ENCODE results near the gene SERGEF. TPM values are rescaled to one million over a fixed set of nuclear protein-coding genes. Genes with fewer than 3 reads are reported as not detected.
A peak's percentile ranks its signal among the peaks of the same experiment; 100 is the strongest.

Gene SERGEF
- total RNA-seq, 1 donor from 2014 or later = 32.4 TPM

- DNase-seq (ENCODE audit: low spot score, unreplicated experiment) = no peak
- Mint-ChIP-seq H3K27me3 (peaks cover 18% of the 10 kb centered on the region), H3K9me3 (ENCODE audit: low read depth) (no peaks in the 10 kb centered on the region), H3K27ac (no peak overlapping the region), H3K4me1 (ENCODE audit: low read depth) (peaks cover 6% of the 10 kb centered on the region), H3K4me3 (ENCODE audit: low read depth) (no peak overlapping the region), H3K36me3 (ENCODE audit: insufficient read depth) (no peaks in the 10 kb centered on the region)
- TF ChIP-seq, protein P1, sequence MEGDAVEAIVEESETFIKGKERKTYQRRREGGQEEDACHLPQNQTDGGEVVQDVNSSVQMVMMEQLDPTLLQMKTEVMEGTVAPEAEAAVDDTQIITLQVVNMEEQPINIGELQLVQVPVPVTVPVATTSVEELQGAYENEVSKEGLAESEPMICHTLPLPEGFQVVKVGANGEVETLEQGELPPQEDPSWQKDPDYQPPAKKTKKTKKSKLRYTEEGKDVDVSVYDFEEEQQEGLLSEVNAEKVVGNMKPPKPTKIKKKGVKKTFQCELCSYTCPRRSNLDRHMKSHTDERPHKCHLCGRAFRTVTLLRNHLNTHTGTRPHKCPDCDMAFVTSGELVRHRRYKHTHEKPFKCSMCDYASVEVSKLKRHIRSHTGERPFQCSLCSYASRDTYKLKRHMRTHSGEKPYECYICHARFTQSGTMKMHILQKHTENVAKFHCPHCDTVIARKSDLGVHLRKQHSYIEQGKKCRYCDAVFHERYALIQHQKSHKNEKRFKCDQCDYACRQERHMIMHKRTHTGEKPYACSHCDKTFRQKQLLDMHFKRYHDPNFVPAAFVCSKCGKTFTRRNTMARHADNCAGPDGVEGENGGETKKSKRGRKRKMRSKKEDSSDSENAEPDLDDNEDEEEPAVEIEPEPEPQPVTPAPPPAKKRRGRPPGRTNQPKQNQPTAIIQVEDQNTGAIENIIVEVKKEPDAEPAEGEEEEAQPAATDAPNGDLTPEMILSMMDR (IDR thresholded peaks at IDR 0.05; ENCODE audit: unreplicated experiment) = no peak
These were observed 245.5 kb downstream of the SERGEF start for GRCh38 chr11:17767301-17767885.

DNA sequence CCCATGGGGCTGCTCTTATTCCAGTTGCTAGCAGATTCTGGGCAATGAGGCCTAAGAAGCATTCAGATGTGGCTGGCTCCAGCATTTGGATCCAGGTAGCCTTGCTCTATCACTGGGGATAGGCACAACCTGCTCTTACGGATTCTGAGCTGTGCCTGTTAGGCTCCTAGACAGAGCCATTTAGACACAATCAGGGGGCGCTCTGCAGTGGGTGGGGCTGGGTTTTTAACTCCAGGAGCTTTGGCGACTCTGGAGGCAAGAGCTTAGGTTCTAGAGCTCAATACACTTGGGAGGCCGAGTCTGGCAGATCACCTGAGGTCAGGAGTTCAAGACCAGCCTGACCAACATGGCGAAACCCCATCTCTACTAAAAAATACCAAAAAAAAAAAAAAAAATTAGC is 246.3 kb downstream of the SERGEF start:
- H3K9me3 Mint-ChIP-seq (ENCODE audit: low read depth) = no peaks in the 10 kb centered on the region
- DNase-seq (ENCODE audit: low spot score, unreplicated experiment) = no peak
- peaks cover 6% of the 10 kb centered on the region for H3K4me1 Mint-ChIP-seq (ENCODE audit: low read depth)
- TF ChIP-seq, protein P1 (IDR thresholded peaks at IDR 0.05; ENCODE audit: unreplicated experiment) = peak; percentile 22
- H3K27ac Mint-ChIP-seq = no peak overlapping the region
- no peaks in the 10 kb centered on the region for H3K36me3 Mint-ChIP-seq (ENCODE audit: insufficient read depth)
- H3K4me3 Mint-ChIP-seq (ENCODE audit: low read depth) = no peak overlapping the region
- peaks cover 24% of the 10 kb centered on the region for H3K27me3 Mint-ChIP-seq

GRCh38 chr11:17766073-17766359 is 246.8 kb downstream of the SERGEF start:
- no peak overlapping the region for H3K4me3 Mint-ChIP-seq (ENCODE audit: low read depth)
- H3K4me1 Mint-ChIP-seq (ENCODE audit: low read depth) = peaks cover 6% of the 10 kb centered on the region
- H3K9me3 Mint-ChIP-seq (ENCODE audit: low read depth) = no peaks in the 10 kb centered on the region
- no peak for DNase-seq (ENCODE audit: low spot score, unreplicated experiment)
- TF ChIP-seq, protein P1 (IDR thresholded peaks at IDR 0.05; ENCODE audit: unreplicated experiment) = no peak
- peak overlapping the region; percentile 11 for H3K27ac Mint-ChIP-seq
- H3K36me3 Mint-ChIP-seq (ENCODE audit: insufficient read depth) = no peaks in the 10 kb centered on the region
- peaks cover 22% of the 10 kb centered on the region for H3K27me3 Mint-ChIP-seq

DNA sequence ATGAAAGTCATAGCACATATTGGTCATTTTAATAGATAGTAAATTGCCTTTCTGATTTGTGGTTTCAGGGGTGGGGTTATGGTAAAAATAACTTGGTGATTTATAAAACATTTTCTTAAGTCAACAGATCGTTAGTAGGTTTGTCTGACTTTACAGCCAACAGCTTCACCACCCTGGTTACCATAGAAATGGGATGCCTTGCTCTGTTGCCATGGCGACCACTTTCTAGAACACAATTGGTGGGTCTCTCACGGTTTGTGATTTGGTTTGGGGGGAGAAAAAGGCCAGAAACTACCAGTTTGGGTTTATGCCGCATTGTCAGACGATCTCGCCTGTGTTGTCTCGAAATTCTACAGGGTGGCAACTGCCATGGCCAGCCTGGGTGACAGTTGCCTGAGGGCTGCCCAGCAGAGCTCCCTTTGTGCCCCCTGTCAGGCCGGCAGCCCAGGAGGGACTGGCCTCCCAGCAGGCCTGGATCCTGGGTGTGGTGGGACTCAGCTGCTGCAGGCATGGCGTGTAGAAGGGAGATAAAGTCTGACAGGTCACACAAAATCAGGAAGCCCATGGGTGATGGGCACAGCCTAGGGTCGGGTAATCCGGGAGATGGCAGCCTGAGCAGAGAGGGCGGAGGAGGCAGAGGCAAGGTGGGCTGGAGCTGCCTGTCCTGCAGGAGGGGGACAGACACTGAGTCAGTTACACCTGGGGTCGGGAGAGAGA is 247.3 kb downstream of the SERGEF start:
- H3K36me3 Mint-ChIP-seq (ENCODE audit: insufficient read depth) = no peaks in the 10 kb centered on the region
- DNase-seq (ENCODE audit: low spot score, unreplicated experiment) = no peak
- H3K27ac Mint-ChIP-seq = no peak overlapping the region
- H3K4me1 Mint-ChIP-seq (ENCODE audit: low read depth) = peaks cover 6% of the 10 kb centered on the region
- TF ChIP-seq, protein P1 (IDR thresholded peaks at IDR 0.05; ENCODE audit: unreplicated experiment) = no peak
- H3K27me3 Mint-ChIP-seq = peaks cover 20% of the 10 kb centered on the region
- H3K9me3 Mint-ChIP-seq (ENCODE audit: low read depth) = no peaks in the 10 kb centered on the region
- H3K4me3 Mint-ChIP-seq (ENCODE audit: low read depth) = no peak overlapping the region

- H3K4me3 Mint-ChIP-seq (ENCODE audit: low read depth) = no peak overlapping the region
- H3K9me3 Mint-ChIP-seq (ENCODE audit: low read depth) = no peaks in the 10 kb centered on the region
- DNase-seq (ENCODE audit: low spot score, unreplicated experiment) = no peak
- TF ChIP-seq, protein P1 (IDR thresholded peaks at IDR 0.05; ENCODE audit: unreplicated experiment) = no peak
- no peaks in the 10 kb centered on the region for H3K4me1 Mint-ChIP-seq (ENCODE audit: low read depth)
- H3K27me3 Mint-ChIP-seq = peaks cover 21% of the 10 kb centered on the region
- H3K36me3 Mint-ChIP-seq (ENCODE audit: insufficient read depth) = no peaks in the 10 kb centered on the region
- H3K27ac Mint-ChIP-seq = no peak overlapping the region
These were observed 248.2 kb downstream of the SERGEF start for GRCh38 chr11:17764446-17765218.
